Measurements from ENCODE around the gene BCLAF3. TPM values are rescaled to one million over a fixed set of nuclear protein-coding genes. Genes with fewer than 3 reads are reported as not detected.

Gene BCLAF3
- total and polyA plus RNA-seq, 7 donors = 1.7 to 8.2 (median 6.2) TPM

GRCh38 chrX:20015945-20016615 lies 25.2 kb upstream of the BCLAF3 start:
- DNase-seq = no peak
- Histone ChIP-seq H3K9me3 (peaks cover 7% of the 10 kb centered on the region), H3K27me3 (ENCODE audit: insufficient read depth in 3 of 3, low read length in 2 of 3) (peaks cover 0 to 6% (median 0%) of the 10 kb centered on the region in 3 donors), H3K36me3 (ENCODE audit: insufficient read depth in 1 of 2, low read depth in 1 of 2) (no peaks in the 10 kb centered on the region), H3K27ac (no peak overlapping the region), H3K4me1 (no peaks in the 10 kb centered on the region), H3K4me3 (no peak overlapping the region)
- no peak for TF ChIP-seq CTCF (IDR thresholded peaks at IDR 0.05)
- intact Hi-C loops (cut with DNase I) = no loop called here
- ATAC-seq = no peak
- 65 to 72% (median 68%) methylated on average over 9 of the region's 9 CpGs for WGBS, 3 donors

DNA sequence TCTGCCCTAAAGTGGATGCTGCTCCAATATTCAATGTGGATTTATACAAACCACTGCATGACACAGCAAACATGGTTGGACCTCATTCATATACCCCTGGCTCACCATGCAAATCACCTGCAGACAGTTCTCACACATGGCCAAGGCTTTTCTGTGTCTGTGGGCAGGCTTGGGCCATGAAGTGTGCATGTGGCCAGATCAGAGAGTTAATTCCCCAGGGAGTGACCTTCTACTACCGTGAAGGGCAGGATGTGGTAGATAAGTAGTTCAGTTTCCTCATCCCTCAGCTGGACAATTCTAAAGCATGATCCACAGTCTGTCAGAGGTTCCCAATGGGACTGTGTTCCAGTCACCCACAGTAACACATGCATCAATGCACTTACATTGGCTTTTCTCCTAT lies 24.6 kb upstream of the BCLAF3 start:
- intact Hi-C loops (cut with DNase I) = no loop called here
- WGBS, 3 donors = 33 to 44% (median 36%) methylated on average over 1 of the region's 1 CpG

DNA sequence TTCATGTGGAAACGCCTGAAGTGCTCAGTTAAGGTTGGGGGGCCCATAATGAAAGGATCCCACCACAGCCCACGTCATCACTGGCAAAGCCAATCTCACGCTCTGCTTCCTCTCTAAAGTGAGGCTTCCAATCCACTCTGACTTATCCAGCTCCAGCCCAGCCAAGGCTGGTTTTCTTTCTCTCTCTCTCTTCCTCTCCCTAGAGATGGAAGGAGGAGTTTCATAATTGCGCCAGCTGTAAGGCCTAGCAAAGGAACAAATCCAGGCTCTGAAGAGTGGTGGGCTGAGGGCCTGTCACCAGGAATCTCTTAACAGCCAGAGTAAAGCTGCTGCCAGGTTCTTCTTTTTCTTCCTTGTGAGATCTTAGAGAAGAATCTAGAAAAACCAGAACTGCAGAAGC lies 20.7 kb upstream of the BCLAF3 start:
- H3K27ac ChIP-seq = no peak overlapping the region
- 62 to 79% (median 76%) methylated on average over 4 of the region's 4 CpGs for WGBS, 3 donors
- no peaks in the 10 kb centered on the region for H3K27me3 ChIP-seq (ENCODE audit: insufficient read depth in 3 of 3, low read length in 2 of 3)
- ATAC-seq = no peak
- no peak for TF ChIP-seq CTCF (IDR thresholded peaks at IDR 0.05)
- H3K9me3 ChIP-seq = peaks cover 7% of the 10 kb centered on the region
- no peaks in the 10 kb centered on the region for H3K4me1 ChIP-seq
- no peaks in the 10 kb centered on the region for H3K36me3 ChIP-seq (ENCODE audit: insufficient read depth in 1 of 2, low read depth in 1 of 2)
- DNase-seq = no peak
- no peak overlapping the region for H3K4me3 ChIP-seq
- intact Hi-C loops (cut with DNase I) = no loop called here

More for the DNA sequence above, 24.6 kb upstream of the BCLAF3 start:
- no peaks in the 10 kb centered on the region for H3K36me3 ChIP-seq (ENCODE audit: insufficient read depth in 1 of 2, low read depth in 1 of 2)
- H3K9me3 ChIP-seq = peaks cover 7% of the 10 kb centered on the region
- no peak overlapping the region for H3K27ac ChIP-seq
- no peak overlapping the region for H3K4me3 ChIP-seq
- peaks cover 0 to 6% (median 0%) of the 10 kb centered on the region in 3 donors for H3K27me3 ChIP-seq (ENCODE audit: insufficient read depth in 3 of 3, low read length in 2 of 3)
- H3K4me1 ChIP-seq = no peaks in the 10 kb centered on the region
- no peak for TF ChIP-seq CTCF (IDR thresholded peaks at IDR 0.05)
- no peak for ATAC-seq
- no peak for DNase-seq

- Histone ChIP-seq H3K27ac (no peak overlapping the region), H3K9me3 (no peaks in the 10 kb centered on the region), H3K27me3 (ENCODE audit: insufficient read depth in 3 of 3, low read length in 2 of 3) (no peaks in the 10 kb centered on the region), H3K4me3 (no peak overlapping the region), H3K36me3 (ENCODE audit: insufficient read depth in 1 of 2, low read depth in 1 of 2) (no peaks in the 10 kb centered on the region), H3K4me1 (no peaks in the 10 kb centered on the region)
- no peak for TF ChIP-seq CTCF (IDR thresholded peaks at IDR 0.05)
- intact Hi-C loops (cut with DNase I) = no loop called here
- no peak for ATAC-seq
- DNase-seq = no peak
- WGBS, 3 donors = 83 to 91% (median 86%) methylated on average over 7 of the region's 7 CpGs
Observed at GRCh38 chrX:20007962-20008622, 17.2 kb upstream of the BCLAF3 start.

All from psoas muscle (tissue), 8 donors.